T-helper 17 cell (primary cell): ENCODE results near the gene SHISA4. TPM values are rescaled to one million over a fixed set of nuclear protein-coding genes. Genes with fewer than 3 reads are reported as not detected.

ENCODE experiments used
- ATAC-seq: fragments of 150-1000 bp; cut with Tn5 transposase; 2 replicates; pipeline ENCODE4 v1.10.0; 2021; ENCODE audit warnings: mild to moderate bottlenecking, moderate library complexity
- DNase-seq, 3 donors: peaks; one replicate each; pipeline versions ENCODE4 v3.0.0 to v3.0.0-alpha.2; 2020 to 2021
- H3K9me3 ChIP-seq: one replicate; pipeline ENCODE4 v1.7.0; 2013; ENCODE audit warnings: low read length, mild to moderate bottlenecking; ENCODE audit not compliant: control insufficient read depth, poor library complexity, severe bottlenecking
- H3K27ac Mint-ChIP-seq: one replicate; pipeline ENCODE4 v1.8.0; 2022; ENCODE audit warnings: mild to moderate bottlenecking, moderate library complexity, mixed read lengths
- H3K27me3 Mint-ChIP-seq: one replicate; pipeline ENCODE4 v1.8.0; 2022; ENCODE audit warnings: mixed read lengths
- H3K36me3 Mint-ChIP-seq: one replicate; pipeline ENCODE4 v1.8.0; 2022; ENCODE audit warnings: low read depth, mixed read lengths
- H3K4me1 Mint-ChIP-seq: one replicate; pipeline ENCODE4 v1.8.0; 2022; ENCODE audit warnings: mild to moderate bottlenecking, mixed read lengths
- H3K4me3 Mint-ChIP-seq: one replicate; pipeline ENCODE4 v1.8.0; 2022; ENCODE audit warnings: mild to moderate bottlenecking, moderate library complexity, mixed read lengths
- total RNA-seq, 4 donors: library from RNA in 2 of 4; stranded (reverse) in 2 of 4; gene quantifications; one replicate each; pipeline ENCODE4 v1.2.3 and lab custom pipeline; 2022 to 2026

The SHISA4 gene
- total RNA-seq, 2 donors from 2014 or later = 0.37 to 0.63 TPM

DNA sequence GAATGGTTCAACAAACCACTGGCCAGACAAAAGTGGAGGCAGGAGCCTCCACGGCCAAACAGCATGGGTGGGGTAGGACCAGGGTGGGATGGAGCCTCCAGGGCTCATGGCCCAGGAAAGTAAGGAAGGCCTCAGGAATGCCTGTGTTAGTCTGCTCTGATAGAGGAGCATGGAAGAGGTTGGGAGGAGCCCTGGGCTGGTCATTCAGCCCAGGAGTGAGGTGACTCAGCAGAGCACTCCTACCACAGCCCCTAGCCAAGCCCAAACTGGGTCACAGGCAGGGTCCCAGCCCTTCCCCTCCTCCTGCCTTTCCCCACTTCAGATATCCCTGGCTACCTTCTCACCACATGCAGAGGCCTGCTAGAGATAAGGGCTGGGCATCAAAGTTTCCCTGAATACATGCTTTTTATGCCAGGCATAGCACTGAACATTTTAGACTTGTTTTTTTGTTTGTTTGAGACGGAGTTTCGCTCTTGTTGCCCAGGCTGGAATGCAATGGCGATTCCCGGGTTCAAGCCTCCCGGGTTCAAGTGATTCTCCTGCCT lies 3.1 kb upstream of the SHISA4 start:
- Mint-ChIP-seq H3K4me3 (no peak overlapping the region), H3K36me3 (no peaks in the 10 kb centered on the region), H3K27ac (no peak overlapping the region), H3K4me1 (peaks cover 14% of the 10 kb centered on the region), H3K27me3 (peaks cover 35% of the 10 kb centered on the region)
- DNase-seq = no peak
- ATAC-seq = no peak
- no peaks in the 10 kb centered on the region for H3K9me3 ChIP-seq

DNA sequence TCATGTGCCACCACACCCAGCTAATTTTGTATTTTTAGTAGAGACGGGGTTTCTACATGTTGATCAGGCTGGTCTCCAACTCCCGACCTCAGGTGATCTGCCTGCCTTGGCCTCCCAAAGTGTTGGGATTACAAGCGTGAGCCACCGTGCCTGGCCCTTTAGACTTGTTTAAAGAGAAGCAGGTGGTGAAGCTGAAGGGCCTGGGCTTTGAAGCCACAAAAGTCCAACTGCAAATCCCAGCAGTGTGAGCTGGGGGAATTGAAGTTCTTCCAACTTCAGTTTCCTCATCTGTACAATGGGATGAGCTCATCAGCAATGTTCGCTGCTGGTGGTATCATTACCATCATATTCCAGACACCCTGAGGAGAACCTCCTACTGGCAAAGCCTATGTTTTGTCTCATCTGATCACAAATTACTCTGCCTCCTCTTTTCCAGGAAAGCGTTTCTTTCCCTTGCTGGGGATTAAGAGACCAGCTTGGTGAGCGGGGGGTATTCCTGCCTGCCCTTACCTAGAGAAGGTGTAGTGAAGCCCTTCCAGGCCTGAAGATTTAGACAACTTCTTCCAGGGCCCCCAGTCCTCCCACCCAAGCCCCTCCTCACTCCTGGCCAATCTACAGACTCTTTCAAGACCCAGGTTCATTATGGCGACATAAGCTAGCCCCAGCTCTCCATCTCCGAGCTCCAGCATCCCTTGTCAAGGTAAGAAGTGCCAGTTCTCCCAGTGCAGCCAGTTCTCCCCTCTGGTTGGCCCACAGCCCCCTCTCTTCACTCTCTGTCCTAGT lies 2.4 kb upstream of the SHISA4 start:
- H3K4me1 Mint-ChIP-seq = peaks cover 14% of the 10 kb centered on the region
- H3K27ac Mint-ChIP-seq = no peak overlapping the region
- H3K9me3 ChIP-seq = no peaks in the 10 kb centered on the region
- H3K4me3 Mint-ChIP-seq = no peak overlapping the region
- DNase-seq (no peak), ATAC-seq (no peak)
- H3K27me3 Mint-ChIP-seq = peaks cover 42% of the 10 kb centered on the region
- H3K36me3 Mint-ChIP-seq = no peaks in the 10 kb centered on the region

DNA sequence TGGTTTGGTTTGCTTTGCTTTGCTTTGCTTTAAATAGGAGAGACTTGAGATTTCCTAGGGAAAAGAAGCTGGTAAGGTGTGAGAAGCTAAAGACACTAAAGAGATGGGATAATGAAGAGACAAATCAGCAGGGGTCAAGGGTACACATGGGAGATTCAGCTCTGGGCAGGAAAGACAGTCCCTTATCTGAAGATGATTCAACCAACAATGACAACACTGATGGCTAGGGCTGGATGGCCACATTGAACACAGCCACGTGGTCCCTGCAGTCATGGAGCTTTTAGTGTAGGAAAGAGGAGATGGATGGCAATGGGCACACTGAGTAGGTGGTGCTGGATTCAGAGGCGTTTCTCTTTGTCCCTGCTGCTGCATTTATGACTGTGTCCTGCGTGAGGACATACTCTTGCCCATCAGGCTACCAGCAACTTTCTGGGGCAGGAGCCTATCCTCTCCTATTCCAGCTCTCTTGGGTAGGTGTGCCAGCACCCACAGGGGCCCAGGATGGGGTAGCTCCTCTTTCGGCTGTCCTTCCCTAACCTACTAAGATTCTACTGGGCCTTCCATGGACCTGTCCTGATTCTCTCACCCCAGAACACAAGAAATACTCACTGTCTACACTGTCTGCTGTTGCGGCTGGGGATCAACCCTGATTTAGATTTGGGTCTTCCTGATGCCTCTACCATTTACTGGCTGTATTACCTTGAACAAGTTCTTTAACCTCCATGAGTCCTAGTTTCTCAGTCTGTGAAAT lies 1.4 kb upstream of the SHISA4 start:
- H3K27ac Mint-ChIP-seq = no peak overlapping the region
- H3K4me1 Mint-ChIP-seq = peaks cover 11% of the 10 kb centered on the region
- H3K9me3 ChIP-seq = no peaks in the 10 kb centered on the region
- no peak overlapping the region for H3K4me3 Mint-ChIP-seq
- ATAC-seq = no peak
- peaks cover 3% of the 10 kb centered on the region for H3K36me3 Mint-ChIP-seq
- H3K27me3 Mint-ChIP-seq = peaks cover 52% of the 10 kb centered on the region
- DNase-seq = no peak

DNA sequence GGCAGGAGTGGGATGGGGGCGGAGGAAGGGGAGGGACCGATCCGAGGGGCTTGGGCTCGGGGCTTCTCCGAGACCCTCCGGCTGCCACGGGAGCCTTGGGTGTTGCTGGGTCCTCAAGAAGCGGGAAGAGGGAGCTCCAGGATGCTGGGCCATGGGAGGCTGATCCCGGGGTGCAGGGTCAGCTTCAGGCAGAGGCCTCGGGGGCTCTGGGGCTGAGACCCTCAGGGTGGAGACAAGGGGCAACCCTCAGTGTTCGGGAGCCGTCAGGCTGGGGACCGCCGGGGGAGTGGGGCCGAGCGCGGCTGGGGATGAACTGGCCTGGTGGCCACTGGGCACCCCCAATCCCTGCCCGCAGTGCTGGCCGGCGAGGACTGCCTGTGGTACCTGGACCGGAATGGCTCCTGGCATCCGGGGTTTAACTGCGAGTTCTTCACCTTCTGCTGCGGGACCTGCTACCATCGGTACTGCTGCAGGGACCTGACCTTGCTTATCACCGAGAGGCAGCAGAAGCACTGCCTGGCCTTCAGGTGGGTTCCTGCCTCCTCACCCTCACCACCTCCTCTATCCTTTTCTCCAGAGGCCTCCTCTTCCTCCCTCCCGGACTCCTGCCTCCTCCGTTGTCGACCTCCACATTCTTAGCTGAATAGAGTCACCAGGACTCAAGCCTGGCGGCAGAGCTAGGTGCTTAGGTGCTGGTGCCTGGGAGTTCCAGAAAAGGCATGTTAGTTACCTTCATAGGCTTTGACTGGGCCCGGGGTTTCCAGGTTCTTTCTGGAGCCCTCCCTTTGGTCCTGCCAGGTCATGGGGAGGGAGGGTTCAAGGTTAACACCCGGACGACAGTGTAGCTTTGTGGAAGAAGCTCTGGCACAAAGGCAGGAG lies 631 bp downstream of the SHISA4 start:
- Mint-ChIP-seq H3K27ac (no peak overlapping the region), H3K36me3 (peaks cover 3% of the 10 kb centered on the region), H3K4me1 (peaks cover 9% of the 10 kb centered on the region), H3K27me3 (peaks cover 70% of the 10 kb centered on the region), H3K4me3 (peak overlapping the region; percentile 62)
- DNase-seq (no peak), ATAC-seq (no peak)
- no peaks in the 10 kb centered on the region for H3K9me3 ChIP-seq

DNA sequence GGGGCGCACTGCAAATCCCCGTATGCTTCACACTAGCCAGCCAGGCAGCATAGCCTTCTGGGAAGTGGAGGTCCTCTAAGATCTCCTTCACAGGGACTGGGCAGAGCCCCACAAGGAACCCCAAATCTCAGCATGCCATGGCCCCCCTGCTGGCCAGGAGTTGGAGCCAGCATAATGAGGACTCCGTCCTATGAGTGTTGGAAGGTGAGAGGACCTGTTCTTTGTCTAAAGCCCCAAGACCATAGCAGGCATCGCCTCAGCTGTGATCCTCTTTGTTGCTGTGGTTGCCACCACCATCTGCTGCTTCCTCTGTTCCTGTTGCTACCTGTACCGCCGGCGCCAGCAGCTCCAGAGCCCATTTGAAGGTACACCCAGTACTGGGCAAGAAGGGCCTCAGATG lies 1.5 kb downstream of the SHISA4 start:
- Mint-ChIP-seq H3K27ac (no peak overlapping the region), H3K27me3 (peaks cover 68% of the 10 kb centered on the region), H3K36me3 (peaks cover 3% of the 10 kb centered on the region), H3K4me1 (peaks cover 7% of the 10 kb centered on the region), H3K4me3 (no peak overlapping the region)
- DNase-seq = no peak
- ATAC-seq = no peak
- no peaks in the 10 kb centered on the region for H3K9me3 ChIP-seq

DNA sequence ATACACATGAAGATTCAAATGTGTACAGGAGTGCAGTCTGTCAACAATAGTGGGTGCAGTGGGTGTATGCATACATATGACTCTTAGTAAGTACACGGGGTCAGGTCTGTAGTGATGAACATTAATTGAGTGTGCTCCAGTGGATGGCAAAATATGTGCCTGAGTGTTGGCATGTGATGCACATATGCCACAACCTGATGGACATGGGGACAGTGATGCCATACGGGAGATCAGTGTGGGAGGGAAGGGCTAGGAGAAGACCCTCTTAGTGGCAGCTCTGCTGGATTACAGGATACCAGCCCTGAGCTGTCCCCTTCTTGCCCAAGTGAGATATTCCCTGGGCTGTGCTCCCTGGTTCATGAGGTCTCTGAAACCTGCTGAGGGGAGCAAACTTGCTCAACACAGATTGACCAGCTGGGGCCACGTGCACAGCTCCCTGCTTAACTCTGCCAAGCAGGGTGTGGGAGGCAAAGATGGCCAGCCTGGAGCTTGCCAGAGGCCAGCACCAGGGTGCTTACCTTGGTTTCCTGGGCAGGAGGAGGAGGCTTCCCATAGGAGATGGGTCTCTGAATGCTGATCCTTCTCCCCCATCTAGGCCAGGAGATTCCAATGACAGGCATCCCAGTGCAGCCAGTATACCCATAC lies 2.2 kb downstream of the SHISA4 start:
- no peak overlapping the region for H3K4me3 Mint-ChIP-seq
- no peak overlapping the region for H3K27ac Mint-ChIP-seq
- ATAC-seq (no peak), DNase-seq (no peak)
- peaks cover 3% of the 10 kb centered on the region for H3K36me3 Mint-ChIP-seq
- H3K4me1 Mint-ChIP-seq = peaks cover 8% of the 10 kb centered on the region
- no peaks in the 10 kb centered on the region for H3K9me3 ChIP-seq
- peaks cover 65% of the 10 kb centered on the region for H3K27me3 Mint-ChIP-seq

DNA sequence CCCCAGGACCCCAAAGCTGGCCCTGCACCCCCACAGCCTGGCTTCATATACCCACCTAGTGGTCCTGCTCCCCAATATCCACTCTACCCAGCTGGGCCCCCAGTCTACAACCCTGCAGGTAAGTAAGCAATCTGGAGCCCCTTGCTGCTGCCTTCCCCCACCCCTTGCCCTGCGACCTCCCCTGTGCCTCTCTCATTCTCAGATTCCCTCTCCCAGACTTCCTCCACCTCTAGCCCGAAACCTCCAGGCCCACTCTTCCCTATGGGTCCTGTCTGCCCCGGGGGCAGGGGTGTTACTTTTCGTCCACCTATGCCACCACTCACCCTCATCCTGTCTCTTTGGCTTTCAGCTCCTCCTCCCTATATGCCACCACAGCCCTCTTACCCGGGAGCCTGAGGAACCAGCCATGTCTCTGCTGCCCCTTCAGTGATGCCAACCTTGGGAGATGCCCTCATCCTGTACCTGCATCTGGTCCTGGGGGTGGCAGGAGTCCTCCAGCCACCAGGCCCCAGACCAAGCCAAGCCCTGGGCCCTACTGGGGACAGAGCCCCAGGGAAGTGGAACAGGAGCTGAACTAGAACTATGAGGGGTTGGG lies 2.9 kb downstream of the SHISA4 start:
- ATAC-seq (no peak), DNase-seq (no peak)
- Mint-ChIP-seq H3K27ac (no peak overlapping the region), H3K4me3 (no peak overlapping the region), H3K36me3 (peaks cover 3% of the 10 kb centered on the region), H3K4me1 (peaks cover 13% of the 10 kb centered on the region), H3K27me3 (peaks cover 65% of the 10 kb centered on the region)
- no peaks in the 10 kb centered on the region for H3K9me3 ChIP-seq

DNA sequence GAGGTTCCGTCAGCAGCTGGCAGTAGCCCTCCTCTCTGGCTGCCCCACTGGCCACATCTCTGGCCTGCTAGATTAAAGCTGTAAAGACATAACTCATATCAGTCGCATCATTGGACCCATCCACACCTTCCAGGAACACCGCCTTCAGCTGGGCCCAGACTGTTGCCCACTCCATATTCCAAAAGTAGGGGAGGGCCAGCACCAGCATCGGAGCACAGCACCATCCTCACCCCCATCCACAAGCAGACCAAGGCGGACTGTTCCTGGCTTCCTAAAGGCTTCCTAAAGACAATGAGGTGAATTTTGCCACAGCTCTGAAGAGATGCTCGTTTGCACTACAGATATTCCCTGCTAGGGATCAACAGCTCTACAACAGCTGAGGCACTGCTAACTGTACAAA lies 3.5 kb downstream of the SHISA4 start:
- Mint-ChIP-seq H3K27me3 (peaks cover 58% of the 10 kb centered on the region), H3K27ac (no peak overlapping the region), H3K4me1 (peaks cover 13% of the 10 kb centered on the region), H3K36me3 (peaks cover 3% of the 10 kb centered on the region), H3K4me3 (no peak overlapping the region)
- no peaks in the 10 kb centered on the region for H3K9me3 ChIP-seq
- DNase-seq = no peak
- no peak for ATAC-seq

DNA sequence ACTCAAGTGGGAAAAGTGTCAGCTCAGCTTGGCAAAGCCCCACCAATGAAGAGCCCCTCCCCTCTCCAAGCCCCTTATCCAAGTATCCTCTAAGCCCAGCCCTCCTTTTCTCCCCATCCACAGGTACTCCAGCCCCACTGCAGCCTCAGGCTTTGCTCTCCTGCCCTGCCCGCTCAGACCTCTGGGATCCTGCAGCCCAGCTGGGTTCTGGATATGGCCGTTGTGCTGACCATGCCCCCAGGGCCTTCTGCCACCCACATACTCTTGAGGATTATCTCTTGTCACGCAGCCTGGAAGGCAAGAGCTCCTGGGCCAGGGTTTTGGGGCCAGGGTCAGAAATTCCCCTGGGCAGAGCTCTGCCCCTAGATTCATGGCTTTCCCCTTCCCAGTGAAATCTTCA lies 4.7 kb downstream of the SHISA4 start:
- no peak overlapping the region for H3K4me3 Mint-ChIP-seq
- peaks cover 3% of the 10 kb centered on the region for H3K36me3 Mint-ChIP-seq
- H3K4me1 Mint-ChIP-seq = peaks cover 10% of the 10 kb centered on the region
- H3K9me3 ChIP-seq = no peaks in the 10 kb centered on the region
- ATAC-seq = no peak
- peaks cover 49% of the 10 kb centered on the region for H3K27me3 Mint-ChIP-seq
- no peak for DNase-seq
- H3K27ac Mint-ChIP-seq = no peak overlapping the region

DNA sequence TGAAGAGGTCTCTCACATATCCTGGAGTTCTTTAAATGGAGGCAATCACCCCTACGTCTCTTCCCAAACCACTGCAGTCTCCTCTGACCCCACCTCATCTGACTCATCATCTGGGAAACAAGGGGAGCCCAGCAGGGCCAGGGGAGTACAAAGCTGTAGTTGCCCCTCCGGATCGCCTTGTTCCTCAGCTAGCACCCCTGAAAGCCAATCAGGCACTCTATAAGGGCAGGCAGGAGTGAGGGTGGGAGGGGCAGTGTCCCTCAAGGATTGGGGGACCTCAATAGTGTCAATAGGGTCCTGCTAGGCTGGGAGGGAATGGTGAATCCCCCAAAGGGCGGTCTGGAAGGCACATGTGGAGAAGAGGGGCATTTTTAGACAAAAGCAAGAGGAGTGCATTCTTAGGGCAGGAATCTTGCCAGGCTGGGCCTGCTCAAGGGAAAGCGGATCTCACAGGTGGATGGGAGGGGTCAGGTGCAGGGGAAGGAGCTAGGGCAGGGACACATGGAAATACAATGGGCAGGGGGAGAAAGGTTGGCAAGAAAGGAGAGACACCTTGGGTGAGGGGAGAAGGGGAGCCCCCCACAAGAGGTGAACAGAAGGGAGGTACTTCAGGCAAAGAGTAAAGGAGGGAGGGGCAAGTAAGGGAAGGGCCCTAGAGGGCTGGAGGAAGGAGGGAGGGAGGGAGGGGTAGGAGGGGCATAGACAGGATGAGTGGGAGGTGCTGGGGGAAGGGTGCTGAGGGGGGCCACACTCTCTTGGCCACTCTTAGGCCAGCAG lies 5.8 kb downstream of the SHISA4 start:
- Mint-ChIP-seq H3K4me3 (no peak overlapping the region), H3K27me3 (peaks cover 50% of the 10 kb centered on the region), H3K27ac (no peak overlapping the region), H3K36me3 (peaks cover 3% of the 10 kb centered on the region), H3K4me1 (peaks cover 8% of the 10 kb centered on the region)
- no peak for ATAC-seq
- no peaks in the 10 kb centered on the region for H3K9me3 ChIP-seq
- no peak for DNase-seq

DNA sequence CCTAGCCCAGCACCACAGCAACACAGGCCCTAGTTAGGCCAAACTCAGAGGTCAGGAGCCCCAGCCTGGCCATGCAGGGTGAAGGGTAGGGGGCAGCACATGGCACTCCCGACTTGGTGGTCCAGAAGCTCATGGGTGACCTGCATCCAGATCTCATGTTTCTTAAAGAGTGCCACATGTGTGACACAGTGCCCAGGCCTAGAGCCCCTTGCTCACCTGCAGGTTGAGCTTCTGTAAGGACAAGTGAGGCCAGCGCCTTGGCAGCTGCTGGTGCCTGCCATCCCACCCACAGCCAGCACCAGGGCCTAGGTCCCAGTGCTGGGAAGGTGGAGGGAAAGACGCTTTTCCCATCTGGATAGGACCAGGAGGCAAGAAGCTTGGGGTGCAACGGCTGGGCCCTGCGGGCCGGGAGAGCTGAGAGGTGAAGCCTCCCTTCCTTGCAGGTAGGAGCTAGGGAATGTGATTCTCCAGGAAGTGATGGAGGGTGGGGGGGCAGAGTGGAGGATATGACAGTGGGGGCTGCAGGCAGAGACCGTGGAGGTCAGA lies 6.5 kb downstream of the SHISA4 start:
- peaks cover 46% of the 10 kb centered on the region for H3K27me3 Mint-ChIP-seq

More for the DNA sequence above, 6.5 kb downstream of the SHISA4 start:
- H3K9me3 ChIP-seq = no peaks in the 10 kb centered on the region
- H3K27ac Mint-ChIP-seq = no peak overlapping the region
- peaks cover 7% of the 10 kb centered on the region for H3K4me1 Mint-ChIP-seq
- peaks cover 5% of the 10 kb centered on the region for H3K36me3 Mint-ChIP-seq
- no peak overlapping the region for H3K4me3 Mint-ChIP-seq
- ATAC-seq (no peak), DNase-seq (no peak)
